ENCODE data around the gene PTRH1.

DNA sequence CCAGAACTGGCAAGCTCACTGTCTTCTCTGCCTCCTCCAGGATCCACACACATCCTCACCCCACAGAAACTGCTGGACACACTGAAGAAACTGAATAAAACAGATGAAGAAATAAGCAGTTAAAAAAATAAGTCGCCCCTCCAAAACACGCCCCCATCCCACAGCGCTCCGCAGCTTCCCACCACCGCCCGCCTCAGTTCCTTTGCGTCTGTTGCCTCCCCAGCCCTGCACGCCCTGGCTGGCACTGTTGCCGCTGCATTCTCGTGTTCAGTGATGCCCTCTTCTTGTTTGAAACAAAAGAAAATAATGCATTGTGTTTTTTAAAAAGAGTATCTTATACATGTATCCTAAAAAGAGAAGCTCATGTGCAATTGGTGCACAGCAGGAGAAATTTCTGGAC, 24.7 kb downstream of the PTRH1 start:
- TF ChIP-seq POLR2A (IDR thresholded peaks at IDR 0.05) = no peak
- TF ChIP-seq, protein P1, sequence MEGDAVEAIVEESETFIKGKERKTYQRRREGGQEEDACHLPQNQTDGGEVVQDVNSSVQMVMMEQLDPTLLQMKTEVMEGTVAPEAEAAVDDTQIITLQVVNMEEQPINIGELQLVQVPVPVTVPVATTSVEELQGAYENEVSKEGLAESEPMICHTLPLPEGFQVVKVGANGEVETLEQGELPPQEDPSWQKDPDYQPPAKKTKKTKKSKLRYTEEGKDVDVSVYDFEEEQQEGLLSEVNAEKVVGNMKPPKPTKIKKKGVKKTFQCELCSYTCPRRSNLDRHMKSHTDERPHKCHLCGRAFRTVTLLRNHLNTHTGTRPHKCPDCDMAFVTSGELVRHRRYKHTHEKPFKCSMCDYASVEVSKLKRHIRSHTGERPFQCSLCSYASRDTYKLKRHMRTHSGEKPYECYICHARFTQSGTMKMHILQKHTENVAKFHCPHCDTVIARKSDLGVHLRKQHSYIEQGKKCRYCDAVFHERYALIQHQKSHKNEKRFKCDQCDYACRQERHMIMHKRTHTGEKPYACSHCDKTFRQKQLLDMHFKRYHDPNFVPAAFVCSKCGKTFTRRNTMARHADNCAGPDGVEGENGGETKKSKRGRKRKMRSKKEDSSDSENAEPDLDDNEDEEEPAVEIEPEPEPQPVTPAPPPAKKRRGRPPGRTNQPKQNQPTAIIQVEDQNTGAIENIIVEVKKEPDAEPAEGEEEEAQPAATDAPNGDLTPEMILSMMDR (IDR thresholded peaks at IDR 0.05) = no peak

Data from adrenal gland (tissue), 5 donors.